Embryonic facial prominence (tissue), 1 donor: ENCODE measurements around the gene CRACR2A.

Experiments used
- DNase-seq: peaks from one replicate; pipeline ENCODE4 v3.0.0-alpha.2; 2016; ENCODE audit errors: extremely low spot score

The CRACR2A gene

DNA sequence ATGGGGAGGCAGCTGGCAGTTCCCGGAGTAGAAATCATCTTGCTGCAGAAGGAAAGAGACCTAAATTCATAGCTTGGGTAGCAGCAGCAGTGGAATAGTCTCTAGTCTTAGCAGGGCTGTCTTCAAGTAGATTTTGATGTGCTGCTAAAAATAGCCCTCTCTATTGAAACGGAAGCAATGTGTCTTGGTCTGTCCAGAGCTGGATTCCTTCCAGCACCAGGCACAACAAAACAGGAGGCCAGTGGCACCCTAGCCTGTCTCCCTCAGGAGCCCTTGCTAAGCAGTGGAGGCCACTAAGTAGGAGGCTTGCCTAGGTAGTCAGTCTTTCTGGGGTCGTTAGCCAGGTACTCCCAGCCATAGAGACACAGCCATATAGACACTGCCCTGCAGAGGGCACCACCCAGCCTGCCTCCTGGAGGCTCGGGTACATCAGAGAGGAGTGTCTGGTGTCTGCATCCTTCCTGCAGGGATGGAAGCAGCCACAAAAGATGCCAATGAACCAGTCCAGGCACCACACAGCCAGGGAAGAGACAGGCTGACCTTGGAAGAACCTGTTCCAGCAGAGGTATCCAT, 97.5 kb downstream of the CRACR2A start:
- no peak for DNase-seq

- no peak for DNase-seq
Measured at GRCh38 chr12:3651585-3652424, 101.1 kb downstream of the CRACR2A start.

- no peak for DNase-seq
Measured at GRCh38 chr12:3647504-3647903, 105.4 kb downstream of the CRACR2A start.

DNA sequence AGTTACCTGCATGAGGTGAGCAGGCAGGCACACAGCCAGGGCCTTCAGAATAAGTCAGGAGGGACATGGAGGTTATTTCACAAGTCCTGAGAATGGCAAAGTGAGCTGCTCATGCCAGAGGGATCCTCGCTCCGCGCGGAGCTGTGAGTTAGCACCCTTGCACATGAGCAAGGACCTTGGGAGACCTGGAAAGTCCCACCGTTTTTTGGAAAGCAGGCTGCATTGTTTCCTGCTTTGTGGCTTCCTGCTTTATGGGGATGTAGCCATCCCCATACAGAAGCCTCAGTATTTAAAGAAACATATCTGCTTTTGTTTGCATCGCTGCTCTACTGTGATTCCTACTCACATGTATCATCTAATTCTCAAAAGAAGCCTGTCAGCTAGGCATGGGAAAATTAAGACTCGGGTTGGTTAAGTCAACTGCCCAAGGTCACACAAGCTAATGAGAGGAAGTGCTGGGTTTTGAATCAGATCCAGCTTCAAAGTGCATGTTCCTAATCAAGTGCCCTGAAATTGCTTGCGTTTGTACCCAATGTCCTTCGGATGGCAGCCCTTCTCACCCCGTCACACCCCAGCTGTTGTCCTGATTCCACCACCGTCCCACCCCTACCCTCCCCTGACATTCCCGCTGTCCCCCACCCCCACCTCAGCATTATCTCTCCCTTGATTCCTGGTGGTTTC, 106.2 kb downstream of the CRACR2A start:
- no peak for DNase-seq

DNA sequence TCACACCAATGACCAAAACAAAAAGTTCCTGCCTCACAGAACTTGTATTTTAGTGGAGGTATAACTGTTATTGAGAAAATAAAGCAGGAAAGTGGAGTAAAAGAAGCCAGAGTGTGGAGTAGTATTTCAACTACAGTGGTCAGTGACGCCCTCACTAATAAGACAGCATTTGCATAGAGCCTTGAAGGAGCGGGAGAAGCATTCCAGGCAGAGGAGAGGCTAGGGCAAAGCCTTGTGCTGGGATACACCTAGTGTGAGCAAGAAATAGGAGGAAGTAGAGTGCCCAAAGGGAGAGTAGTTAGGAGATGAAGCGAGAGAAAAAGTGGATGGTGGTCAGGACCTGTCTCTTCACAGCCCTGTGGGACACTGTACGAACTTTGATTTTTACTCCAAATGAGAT, 107.8 kb downstream of the CRACR2A start:
- no peak for DNase-seq

GRCh38 chr12:3644104-3644503, 108.8 kb downstream of the CRACR2A start:
- DNase-seq, result no peak

DNA sequence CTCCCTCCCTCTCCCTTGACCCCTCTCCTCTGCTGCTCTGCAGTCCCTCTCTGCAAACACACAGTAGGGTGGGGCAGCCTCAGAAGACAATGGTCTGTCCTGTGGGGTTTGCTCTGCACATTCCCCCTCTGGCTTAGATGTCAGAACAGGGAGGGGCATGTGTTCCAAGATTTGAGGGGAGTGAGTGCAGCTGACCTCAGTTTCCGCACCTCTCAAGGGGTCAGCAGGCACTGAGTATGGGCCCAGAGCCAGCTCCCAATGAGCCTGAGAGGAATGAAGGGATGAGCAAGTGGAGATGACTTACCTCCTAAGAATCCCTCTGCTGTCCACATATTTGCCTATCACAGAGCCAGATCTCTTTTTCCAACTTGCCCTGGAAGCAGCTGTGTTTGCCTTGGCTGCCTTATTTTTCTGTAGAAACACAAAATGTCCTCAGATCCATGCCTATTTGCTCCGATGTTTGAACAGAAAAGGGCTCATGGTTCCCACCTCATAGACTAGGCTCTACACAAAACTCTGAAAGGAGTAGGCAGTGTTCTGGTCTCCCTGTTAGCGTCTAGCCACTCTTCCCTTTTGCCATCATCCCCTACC, 111.4 kb downstream of the CRACR2A start:
- DNase-seq, result no peak

- DNase-seq, result no peak
Measured at GRCh38 chr12:3636328-3636727, 116.6 kb downstream of the CRACR2A start.

- DNase-seq, result no peak
Measured at GRCh38 chr12:3634348-3634747, 118.6 kb downstream of the CRACR2A start.

DNA sequence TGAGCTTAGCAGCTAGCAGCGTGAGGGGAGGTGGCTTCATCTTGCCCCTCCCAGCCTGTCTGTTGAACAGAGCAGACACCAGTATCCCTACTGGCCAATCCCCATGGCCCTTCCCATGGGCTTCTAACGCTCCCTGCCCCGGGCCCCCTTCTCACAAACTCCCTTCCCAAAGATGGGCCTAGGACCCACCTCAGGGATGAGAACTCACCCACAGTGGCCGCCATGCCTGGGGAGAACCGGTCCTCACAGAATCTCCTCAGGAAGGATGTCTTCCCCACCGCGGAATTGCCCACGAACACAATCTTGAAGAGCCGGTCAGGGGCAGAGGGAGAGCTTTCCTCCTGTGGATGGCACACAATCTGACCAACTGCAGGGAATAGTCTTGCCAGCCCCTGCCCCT, 119.5 kb downstream of the CRACR2A start:
- no peak for DNase-seq

DNA sequence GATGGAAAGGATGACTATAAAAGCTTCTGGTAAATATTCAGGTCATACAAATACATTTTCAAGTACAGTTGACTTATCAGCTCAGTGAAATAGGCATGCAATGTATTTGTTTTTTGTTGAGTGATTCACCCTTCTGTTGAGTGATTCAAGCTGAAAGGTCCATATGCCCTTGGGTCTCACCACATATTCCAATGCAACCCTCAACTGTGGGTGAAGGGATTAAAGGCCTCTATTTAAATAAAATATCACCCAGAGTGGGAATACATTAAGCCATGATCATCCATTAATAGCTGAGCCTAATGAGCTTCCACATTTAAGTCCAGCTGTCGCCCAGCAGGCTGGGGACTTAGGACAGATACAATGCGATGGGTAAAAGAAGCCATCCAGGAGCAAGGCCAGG, 120.2 kb downstream of the CRACR2A start:
- no peak for DNase-seq

DNA sequence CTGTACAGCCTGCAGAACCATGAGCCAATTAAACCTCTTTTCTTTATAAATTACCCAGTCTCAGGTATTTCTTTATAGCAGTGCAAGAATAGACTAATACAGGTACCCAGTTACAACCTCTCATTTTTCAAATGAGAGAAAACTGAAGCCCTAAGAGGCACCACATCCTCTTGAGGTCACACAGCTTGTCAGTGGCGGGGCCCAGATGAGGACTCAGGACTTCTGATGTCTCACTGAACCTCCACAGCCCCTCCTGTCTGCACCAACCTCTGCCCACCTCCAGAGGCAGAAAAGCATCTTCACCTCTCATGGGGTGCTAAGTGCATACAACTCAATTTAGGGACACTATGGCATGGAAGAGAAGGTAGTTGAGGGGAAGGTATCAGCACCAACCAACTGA, 120.7 kb downstream of the CRACR2A start:
- DNase-seq, result no peak

GRCh38 chr12:3631759-3632158, 121.2 kb downstream of the CRACR2A start:
- DNase-seq, result no peak

DNA sequence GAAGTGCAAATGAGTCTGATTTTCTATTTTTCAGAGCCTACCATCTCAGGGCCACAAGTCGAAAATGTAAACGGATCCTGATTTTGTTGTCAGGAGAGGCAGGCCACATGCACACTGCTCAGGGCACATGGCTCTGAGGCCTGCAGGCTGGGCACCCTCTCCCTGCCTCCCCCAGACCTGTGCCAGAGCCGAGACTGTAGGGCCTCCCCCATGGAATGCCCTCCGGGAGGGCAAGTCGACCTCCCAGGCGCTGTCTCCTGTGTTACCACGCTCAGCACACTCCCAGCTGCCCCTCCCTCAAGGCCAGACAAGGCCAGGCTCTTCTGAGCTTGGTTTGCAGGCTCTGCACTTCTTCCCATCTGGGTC, 121.7 kb downstream of the CRACR2A start:
- DNase-seq, result no peak

DNA sequence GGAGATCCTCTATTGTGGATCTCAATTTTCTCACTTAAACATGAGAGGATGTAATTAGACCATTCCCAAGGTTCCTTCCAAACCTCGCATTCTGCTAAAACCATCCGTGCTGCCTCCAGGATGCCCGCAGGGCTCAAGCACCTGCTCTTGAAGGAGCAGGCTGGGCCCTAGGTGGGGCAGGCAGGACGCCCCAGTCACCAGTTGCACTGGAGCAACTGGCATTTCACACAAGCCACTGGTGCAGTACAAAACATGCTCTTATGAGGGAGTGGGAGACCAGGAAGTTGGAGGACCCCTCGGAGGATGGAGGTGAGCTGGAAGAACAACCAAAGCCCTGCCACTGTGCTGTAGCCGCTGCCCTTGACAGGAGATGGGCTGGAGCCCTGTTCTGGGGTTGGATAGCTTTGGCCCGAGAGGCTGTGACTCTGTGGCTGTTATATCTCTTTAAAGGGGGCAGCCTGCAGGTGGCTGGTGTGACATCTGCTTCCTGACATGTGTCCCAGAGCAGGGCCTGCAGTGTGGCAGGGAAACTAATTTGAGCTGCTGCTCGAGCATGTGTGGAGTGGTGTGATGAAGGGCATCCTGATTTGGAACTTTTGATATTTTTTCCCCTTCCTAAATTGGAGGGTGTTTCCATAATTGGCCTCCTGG, 122.2 kb downstream of the CRACR2A start:
- no peak for DNase-seq

DNA sequence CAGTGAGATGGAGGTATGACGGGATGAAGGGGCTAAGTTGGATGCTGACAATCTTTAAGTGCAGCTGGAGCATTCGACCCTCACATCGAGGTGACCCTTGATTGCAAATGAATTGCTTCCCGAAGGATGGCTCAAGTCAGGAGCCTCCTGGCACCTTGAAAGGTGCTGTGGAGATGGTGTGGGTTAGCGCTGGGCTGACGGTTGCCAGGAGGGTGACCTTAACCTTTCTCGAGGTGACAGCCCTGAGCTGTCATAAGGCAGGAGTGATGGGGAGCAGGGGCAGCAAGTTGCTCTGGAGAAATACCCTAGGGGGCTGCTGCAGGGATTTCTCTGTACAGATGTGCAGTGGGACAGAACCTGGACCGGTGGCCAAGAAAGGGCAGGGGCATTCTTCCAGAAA, 122.8 kb downstream of the CRACR2A start:
- DNase-seq, result no peak

DNA sequence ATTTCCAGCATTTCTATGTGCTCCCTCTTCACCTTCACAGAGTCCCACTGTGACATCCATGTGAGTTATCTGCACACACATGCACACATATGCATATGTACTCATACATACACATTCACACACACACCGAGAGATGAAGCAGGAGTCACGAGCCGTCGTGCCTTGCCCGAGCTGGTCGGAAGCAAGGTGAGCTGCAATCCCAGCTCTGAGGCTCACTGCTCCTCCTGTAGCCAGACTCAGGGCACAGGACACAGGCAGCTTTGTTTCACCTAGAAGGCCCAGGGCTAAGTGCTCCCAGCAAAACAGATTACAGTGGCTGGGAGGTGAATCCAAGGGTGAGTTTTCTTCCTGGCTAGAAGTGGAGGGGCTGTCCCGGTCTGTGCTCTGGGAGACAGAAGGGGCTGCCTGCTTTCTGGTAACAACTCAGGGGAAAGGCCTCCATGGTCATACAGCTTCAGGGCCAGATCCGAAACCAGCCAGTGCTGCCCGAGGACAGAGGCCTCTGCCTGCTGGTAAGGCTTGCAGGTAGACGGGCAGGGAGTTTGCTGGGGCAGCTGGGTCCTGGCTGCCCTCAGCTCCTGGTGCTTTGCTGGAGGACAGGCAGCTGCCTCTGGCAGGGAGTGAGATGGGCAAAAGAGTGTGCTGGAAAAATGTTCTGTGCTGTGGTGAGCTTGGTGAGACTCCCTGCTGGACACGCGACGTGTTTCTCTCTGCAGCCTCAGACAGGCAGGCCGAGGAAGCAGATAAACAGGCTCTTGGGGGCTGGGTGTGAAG, 123.7 kb downstream of the CRACR2A start:
- DNase-seq, result no peak

DNA sequence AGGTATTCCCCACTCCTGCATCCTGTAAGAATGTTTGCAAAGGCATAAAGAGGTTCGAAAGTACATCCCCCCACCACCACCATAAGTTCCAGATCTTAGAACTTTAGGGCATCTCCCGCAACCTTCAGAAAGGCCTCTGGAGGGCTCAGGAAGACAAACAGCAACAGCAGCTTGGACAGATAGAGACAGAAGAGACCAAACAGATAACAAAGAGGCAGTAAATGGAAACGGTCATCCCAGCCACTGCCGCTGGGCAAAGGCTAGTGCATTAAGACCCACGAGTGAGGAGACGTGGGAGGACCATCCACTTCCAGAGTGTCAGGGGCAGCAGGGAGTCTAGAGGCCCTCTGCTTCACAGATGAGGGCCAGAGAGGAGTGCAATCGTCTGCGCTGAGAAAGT, 124.3 kb downstream of the CRACR2A start:
- DNase-seq, result no peak

DNA sequence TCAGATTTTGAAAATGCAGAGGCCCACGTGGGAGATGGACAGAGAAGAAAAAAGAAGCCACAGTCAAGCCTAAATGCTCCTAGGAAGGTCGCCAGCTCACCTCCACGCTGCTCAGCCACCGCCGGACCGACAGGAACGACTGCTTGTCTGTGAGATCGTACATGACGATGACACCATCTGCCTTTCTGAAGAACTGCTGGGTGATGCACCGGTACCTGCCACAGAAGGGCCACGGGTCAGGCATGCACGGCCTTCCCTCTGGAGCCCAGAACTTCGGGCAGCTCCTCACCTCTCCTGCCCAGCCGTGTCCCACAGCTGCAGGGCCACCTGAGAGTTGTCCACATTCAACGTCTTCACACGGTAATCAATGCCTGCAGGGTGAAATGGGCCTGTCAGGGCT, 125.6 kb downstream of the CRACR2A start:
- no peak for DNase-seq

- no peak for DNase-seq
Measured at GRCh38 chr12:3624273-3624672, 128.6 kb downstream of the CRACR2A start.
